GM12872 (cell line): ENCODE data around the gene HIPK4.

Source experiments
- TF ChIP-seq, protein P1 (sequence below): IDR thresholded peaks from 3 replicates; pipeline ENCODE4 v1.5.1; 2011; ENCODE audit warnings: low read depth, mild to moderate bottlenecking, low read length, moderate library complexity; ENCODE audit not compliant: insufficient read depth

The HIPK4 gene

DNA sequence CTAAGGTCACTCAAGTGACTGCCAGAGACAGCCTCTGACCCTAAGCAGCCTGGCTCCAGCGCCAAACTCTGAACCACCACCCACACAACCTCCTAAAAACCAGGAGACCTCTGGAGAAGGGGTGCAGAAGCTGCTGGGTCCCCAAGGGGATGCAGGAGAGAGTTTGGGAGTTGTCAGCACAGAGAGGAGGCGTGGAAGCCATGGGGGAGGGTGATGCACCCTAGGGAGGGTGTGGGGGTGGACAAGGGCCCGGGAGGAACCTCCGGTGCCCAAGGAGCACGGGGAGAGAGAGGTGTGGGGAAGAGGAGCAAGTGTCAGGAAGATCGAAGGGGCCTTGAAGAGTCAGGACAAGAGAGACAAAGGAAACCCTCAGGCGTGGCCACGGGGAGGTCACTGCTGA lies 2.1 kb upstream of the HIPK4 start:
- TF ChIP-seq, protein P1, sequence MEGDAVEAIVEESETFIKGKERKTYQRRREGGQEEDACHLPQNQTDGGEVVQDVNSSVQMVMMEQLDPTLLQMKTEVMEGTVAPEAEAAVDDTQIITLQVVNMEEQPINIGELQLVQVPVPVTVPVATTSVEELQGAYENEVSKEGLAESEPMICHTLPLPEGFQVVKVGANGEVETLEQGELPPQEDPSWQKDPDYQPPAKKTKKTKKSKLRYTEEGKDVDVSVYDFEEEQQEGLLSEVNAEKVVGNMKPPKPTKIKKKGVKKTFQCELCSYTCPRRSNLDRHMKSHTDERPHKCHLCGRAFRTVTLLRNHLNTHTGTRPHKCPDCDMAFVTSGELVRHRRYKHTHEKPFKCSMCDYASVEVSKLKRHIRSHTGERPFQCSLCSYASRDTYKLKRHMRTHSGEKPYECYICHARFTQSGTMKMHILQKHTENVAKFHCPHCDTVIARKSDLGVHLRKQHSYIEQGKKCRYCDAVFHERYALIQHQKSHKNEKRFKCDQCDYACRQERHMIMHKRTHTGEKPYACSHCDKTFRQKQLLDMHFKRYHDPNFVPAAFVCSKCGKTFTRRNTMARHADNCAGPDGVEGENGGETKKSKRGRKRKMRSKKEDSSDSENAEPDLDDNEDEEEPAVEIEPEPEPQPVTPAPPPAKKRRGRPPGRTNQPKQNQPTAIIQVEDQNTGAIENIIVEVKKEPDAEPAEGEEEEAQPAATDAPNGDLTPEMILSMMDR: no peak

DNA sequence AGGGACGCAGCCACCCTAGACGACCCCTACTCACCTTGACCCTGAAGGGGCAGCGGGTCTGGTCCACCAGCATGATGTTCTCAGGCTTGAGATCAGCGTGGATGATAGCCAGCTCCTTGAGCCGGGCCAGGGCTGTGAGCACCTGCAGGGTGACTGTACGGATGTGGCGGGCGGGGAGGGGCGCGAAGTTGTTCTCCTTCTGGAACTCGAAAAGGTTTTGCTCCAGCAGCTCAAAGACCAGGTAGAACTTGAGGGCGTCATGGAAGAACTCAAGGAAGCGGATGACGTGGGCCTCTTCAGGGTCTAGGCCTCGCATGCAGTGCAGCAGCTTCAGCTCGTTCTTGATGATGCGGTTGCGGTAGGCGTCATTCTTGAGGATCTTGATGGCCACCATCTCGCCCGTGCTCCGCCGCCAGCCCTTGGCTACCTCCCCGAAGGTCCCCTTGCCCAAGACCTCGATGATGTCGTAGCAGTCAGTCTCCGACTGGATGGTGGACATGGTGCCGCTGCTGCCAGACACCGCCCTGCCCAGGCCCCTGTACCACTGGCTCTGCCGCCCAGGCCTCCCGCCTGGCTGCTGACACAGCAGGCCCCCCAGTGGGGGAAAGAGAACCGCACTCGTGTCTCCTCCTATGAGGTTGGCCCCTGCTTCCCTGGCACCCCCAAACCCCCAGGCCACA lies 437 bp downstream of the HIPK4 start:
- TF ChIP-seq, protein P1: no peak

DNA sequence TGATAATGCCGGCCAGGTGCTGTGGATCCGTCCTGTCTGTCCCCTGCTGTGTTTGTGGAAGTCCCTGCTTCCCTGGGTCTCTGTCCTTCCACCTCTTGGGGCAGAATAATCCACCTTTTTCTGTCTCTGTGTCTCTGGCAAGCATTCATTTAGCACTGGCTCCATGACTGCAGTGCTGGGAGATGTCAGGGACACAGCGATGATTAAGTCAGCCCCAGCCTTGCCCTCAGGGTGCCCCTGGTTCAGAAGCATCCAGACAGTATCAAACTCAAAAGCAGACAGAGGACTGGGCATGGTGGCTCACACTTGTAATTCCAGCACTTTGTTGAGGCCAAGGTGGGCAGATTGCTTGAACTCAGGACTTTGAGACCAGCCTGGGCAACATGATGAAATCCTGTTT lies 1.5 kb downstream of the HIPK4 start:
- TF ChIP-seq, protein P1: no peak

DNA sequence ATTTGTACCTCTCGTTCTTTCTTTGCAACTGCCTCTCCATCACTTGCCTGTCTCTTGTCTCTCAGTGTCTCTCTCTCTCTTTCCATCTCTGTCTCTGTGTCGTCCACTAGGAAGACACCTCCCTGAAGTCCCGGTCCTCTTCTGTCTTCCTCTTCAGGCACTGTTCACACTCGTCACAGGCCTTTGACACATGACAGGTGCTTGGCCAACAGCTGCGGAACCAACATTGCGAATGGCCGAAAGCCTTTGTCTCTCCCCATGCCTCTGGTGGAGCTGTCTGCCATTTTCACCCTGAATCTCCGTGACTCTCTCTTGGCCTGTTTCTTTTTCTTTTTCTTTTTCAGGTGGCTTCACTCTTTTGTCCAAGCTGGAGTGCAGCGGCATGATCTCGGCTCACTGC lies 2.8 kb downstream of the HIPK4 start:
- TF ChIP-seq, protein P1: no peak

DNA sequence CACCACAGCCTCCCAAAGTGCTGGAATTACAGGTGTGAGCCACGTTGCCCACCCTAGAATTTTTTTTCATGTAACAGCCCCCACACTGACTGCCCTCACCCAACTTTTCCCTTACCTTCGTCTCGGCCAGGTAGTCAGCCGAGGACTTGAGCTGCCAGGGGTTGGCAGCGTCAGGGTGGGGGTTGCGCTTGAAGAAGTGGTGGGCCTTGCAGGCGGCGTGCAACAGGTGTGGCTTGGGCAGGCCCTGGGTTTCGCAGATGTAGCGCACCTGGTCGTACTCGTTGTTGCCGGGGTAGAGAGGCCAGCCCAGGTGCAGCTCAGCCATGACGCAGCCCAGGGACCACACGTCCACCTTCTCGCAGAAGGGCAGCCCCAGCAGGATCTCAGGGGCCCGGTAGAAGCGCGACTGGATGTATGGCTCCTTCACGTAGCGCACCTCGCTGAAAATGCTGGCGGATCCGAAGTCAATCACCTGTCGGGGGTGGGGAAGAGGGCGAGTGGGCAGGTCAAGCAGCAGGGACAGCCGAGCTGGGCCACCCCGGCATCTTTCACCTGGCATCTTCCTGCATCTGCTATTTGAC lies 6.2 kb downstream of the HIPK4 start:
- TF ChIP-seq, protein P1: no peak

DNA sequence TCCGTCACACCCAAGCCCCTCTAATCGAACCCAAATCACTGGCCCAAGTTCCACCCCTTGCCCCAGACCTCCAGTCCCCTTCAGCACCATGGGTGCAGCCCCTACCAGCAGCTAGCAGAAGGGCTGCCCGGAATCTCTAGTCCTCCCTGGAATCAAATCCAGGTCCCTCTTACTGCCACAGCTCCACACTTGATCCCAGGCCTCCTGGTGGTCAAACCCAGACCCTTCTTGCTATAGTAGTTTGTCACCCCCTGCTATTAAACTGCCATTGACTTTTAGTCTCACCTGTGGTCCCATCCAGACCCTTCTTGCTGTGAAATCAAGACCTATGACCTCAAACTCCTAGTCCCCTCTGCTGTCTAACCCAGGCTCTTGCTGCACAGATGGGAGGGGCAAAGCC lies 8.7 kb downstream of the HIPK4 start:
- TF ChIP-seq, protein P1: no peak

DNA sequence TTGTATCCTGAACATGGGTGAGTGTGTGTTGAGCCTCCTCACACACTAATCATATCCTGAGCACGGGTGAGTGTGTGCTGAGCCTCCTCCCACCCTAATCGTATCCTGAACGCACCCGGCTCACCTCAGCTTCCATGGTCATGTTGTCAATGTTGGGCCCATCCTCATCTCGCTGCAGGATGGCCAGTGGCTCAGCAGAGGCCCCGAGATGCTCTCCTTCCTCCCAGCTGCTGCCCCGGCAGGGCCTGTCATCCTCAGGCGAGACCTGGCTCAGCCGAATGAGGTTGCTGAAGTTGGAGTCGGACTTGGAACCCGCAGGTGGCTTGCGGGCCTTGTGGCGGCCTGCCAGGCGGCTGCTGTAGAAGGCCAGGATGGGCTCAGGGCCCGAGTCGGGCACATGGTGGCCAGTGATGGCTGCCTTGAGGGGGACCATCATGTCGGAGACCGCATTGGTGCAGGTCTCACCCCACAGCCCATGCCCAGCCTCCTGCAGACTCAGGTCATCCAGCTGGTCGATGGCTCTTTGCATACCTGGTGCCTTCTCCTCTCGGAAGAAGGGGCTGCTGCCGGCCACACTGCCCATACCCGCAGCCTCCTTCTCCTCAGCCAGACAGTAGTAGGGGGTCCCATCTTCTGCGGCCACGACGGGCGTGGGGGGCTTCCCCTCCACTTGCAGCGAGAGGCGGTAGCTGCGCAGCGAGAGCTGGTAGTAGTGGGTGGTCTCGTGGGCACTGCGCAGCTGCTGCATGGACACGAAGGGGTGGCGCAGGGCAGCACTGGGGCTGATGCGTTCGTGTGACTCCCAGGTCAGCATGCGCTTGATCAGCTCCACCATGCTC lies 9.6 kb downstream of the HIPK4 start:
- TF ChIP-seq, protein P1: no peak
